ENCODE data around the gene USP53.

The USP53 gene

DNA sequence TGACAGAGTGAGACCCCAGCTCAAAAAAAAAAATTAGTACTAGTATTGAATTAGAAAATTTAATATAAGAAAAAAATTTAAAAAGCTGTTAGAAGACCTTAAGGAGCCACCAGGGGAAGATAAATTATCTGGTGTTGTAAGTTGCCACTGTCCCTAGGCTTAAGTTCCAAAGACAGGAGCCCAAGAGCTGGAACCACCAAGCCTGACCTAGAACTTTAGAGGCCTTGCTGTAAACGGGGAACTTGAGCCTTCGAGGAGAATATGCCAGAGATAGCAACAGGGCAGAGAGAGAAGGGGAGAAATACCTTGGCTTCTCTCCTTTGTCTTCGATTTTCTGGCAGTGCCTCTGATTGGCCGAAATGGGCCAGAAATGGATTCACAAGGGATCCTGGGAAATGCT is 8.9 kb downstream of the USP53 start:
- H3K4me3 ChIP-seq (ENCODE audit: low read depth, low read length) = no peak overlapping the region
- TF ChIP-seq CTCF (IDR thresholded peaks at IDR 0.05; ENCODE audit: low read depth, low read length, missing control alignments) = no peak
- DNase-seq (ENCODE audit: low read depth) = no peak

- DNase-seq (ENCODE audit: low read depth) = no peak
- no peak for TF ChIP-seq CTCF (IDR thresholded peaks at IDR 0.05; ENCODE audit: low read depth, low read length, missing control alignments)
- H3K4me3 ChIP-seq (ENCODE audit: low read depth, low read length) = no peak overlapping the region
Measured at GRCh38 chr4:119227690-119228089, 15.2 kb downstream of the USP53 start.

- H3K4me3 ChIP-seq (ENCODE audit: low read depth, low read length) = no peak overlapping the region
- no peak for TF ChIP-seq CTCF (IDR thresholded peaks at IDR 0.05; ENCODE audit: low read depth, low read length, missing control alignments)
- no peak for DNase-seq (ENCODE audit: low read depth)
Measured at GRCh38 chr4:119228406-119228805, 15.9 kb downstream of the USP53 start.

DNA sequence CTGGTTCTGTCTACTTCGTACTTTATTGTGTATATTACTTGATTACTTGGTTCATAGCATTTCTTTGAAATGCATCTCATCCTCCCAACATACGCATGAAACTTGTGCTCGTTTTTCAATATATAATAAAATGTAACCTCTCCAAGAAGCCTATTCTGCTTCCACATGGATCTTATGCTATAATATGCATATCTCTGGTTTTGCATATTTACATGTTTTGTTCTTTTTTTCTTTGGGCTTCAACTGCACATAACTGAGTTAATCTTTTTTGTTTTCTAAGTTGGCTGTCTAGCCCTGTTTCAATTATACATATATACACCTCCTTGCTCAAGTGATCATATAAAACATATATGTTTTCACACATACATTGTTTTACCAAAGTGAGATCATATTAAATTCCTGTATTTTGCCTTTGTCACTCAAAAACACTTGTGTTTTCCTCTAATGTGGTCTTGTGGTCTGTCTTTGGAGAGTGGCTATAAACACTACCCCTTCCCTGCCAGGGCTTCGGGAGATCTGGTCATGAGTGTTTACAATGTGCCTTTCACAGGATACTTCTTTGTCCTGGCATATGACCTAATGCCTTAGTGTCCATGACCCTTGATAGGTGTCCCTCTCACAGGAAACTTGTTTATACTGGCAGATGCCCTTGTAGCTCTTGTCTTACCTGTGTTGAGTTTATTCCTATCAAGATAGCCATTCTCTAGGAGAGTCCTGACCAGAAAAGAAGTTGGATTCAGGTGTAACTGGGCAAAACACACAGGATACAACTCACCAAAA is 17.6 kb downstream of the USP53 start:
- no peak for TF ChIP-seq CTCF (IDR thresholded peaks at IDR 0.05; ENCODE audit: low read depth, low read length, missing control alignments)
- H3K4me3 ChIP-seq (ENCODE audit: low read depth, low read length) = no peak overlapping the region
- no peak for DNase-seq (ENCODE audit: low read depth)

DNA sequence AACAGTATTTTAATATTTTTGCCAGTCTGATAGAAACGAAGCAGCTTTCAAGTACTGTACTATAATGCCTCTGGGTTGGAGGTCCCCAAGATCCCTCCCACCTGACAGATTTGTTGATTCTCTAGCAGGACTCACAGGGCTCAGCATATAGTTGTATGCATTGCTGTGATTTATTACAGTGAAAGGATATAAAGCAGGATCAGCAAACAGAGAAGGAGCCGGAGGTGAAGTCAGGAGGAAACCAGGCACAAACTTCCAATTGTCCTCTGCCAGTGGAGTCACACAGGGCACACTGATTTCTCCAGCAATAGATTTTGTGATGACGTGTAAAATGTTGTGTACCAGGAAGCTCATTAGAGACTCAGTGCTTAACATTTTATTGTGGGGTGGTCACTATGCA is 19.0 kb downstream of the USP53 start:
- no peak for TF ChIP-seq CTCF (IDR thresholded peaks at IDR 0.05; ENCODE audit: low read depth, low read length, missing control alignments)
- no peak overlapping the region for H3K4me3 ChIP-seq (ENCODE audit: low read depth, low read length)
- DNase-seq (ENCODE audit: low read depth) = no peak

DNA sequence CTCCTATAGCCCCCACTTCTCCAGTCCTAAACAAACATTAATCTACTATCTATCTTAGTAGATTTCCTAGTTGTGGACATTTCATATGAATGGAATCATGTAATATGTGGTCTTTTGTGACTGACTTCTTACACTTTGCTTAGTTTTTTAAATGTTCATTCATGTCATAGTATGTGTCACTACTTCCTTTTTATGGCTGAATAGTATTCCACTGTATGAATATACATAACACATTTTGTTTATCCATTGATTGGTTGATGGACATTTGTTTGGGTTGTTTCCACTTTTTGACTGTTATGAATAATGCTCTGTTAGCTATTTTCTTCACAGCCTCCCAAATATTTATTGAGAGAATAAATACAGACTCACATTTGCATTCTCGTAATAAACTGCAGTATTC is 19.8 kb downstream of the USP53 start:
- H3K4me3 ChIP-seq (ENCODE audit: low read depth, low read length) = no peak overlapping the region
- TF ChIP-seq CTCF (IDR thresholded peaks at IDR 0.05; ENCODE audit: low read depth, low read length, missing control alignments) = no peak
- no peak for DNase-seq (ENCODE audit: low read depth)

- TF ChIP-seq CTCF (IDR thresholded peaks at IDR 0.05; ENCODE audit: low read depth, low read length, missing control alignments) = no peak
- no peak overlapping the region for H3K4me3 ChIP-seq (ENCODE audit: low read depth, low read length)
Measured at GRCh38 chr4:119233191-119233590, 20.7 kb downstream of the USP53 start.

More at GRCh38 chr4:119233191-119233590, 20.7 kb downstream of the USP53 start:
- DNase-seq (ENCODE audit: low read depth) = no peak
